K562 (cell line): ENCODE data around the gene WDR90. TPM values are rescaled to one million over a fixed set of nuclear protein-coding genes. Genes with fewer than 3 reads are reported as not detected.

ENCODE experiments used
- ARID2 ChIP-seq: fragments of 450-650 bp; IDR thresholded peaks from 2 replicates; pipeline ENCODE4 v1.6.1; 2017; ENCODE audit warnings: antibody characterized with exemption, mild to moderate bottlenecking
- CC2D1A ChIP-seq: fragments of 450-650 bp; IDR thresholded peaks from 2 replicates; pipeline ENCODE4 v1.6.1; 2017; ENCODE audit warnings: mild to moderate bottlenecking
- KAT7 ChIP-seq: sonication (generic); formaldehyde crosslinking; IDR thresholded peaks from 2 replicates; pipeline ENCODE4 v1.8.0; 2022; ENCODE audit warnings: missing genetic modification reagents, mild to moderate bottlenecking, borderline replicate concordance
- RBFOX2 ChIP-seq: fragments of 200-400 bp; formaldehyde crosslinking; IDR thresholded peaks from 2 replicates; pipeline ENCODE4 v1.6.1; 2017; ENCODE audit warnings: low read depth, mild to moderate bottlenecking, low read length, moderate library complexity
- SAP30 ChIP-seq: fragments of 200-600 bp; sonication (generic); IDR thresholded peaks from 2 replicates; pipeline ENCODE4 v1.6.1; 2012; ENCODE audit warnings: borderline replicate concordance, low read depth, mild to moderate bottlenecking, moderate library complexity, low read length, control low read depth, inconsistent platforms; ENCODE audit not compliant: insufficient read depth, poor library complexity, severe bottlenecking
- SLC30A9 ChIP-seq: fragments of 250-450 bp; sonication (Bioruptor Pico); IDR thresholded peaks from 2 replicates; pipeline ENCODE4 v1.8.0; 2022; ENCODE audit warnings: mild to moderate bottlenecking, moderate library complexity
- TAL1 ChIP-seq: fragments of 450-650 bp; IDR thresholded peaks from 2 replicates; pipeline ENCODE4 v1.6.1; 2016; ENCODE audit warnings: mild to moderate bottlenecking
- TGIF2 ChIP-seq: sonication (generic); formaldehyde crosslinking; IDR thresholded peaks from 2 replicates; pipeline ENCODE4 v1.8.1; 2022; ENCODE audit warnings: mild to moderate bottlenecking, missing genetic modification reagents, moderate library complexity
- TSC22D4 ChIP-seq: fragments of 450-650 bp; IDR thresholded peaks from 2 replicates; pipeline ENCODE4 v1.6.1; 2016; ENCODE audit warnings: missing genetic modification characterization, missing biosample characterization, control low read depth
- ZNF354B ChIP-seq: fragments of 250-450 bp; sonication (Bioruptor Pico); IDR thresholded peaks from 2 replicates; pipeline ENCODE4 v1.4.0; 2020
- polyA plus RNA-seq, 8 experiments: library from polyadenylated mRNA; depleted of rRNA in 4 of 8; stranded (reverse) in 5 of 8; unstranded in 3 of 8; fragments of >200 nt; fragmentation: Nextera tagmentation in 2 of 8; fragmentation: Illumina TruSeq in 1 of 8; extraction: Ambion mirVana in 2 of 8; extraction: Trizol in 1 of 8; gene quantifications; 2 replicates each; pipeline versions ENCODE4 v1.2.1 to v1.2.3, GENCODE V29; 2011 to 2014; ENCODE audit warnings: inconsistent platforms in 1 of 8, missing spikeins in 1 of 8
- total RNA-seq, 7 experiments: library from RNA; depleted of rRNA in 6 of 7; stranded (reverse); fragments of >200 nt in 6 of 7; fragmentation: Illumina TruSeq in 2 of 7; extraction: Trizol in 2 of 7; gene quantifications; 2 replicates each; pipeline versions ENCODE4 v1.2.1 to v1.2.3, GENCODE V29; 2011 to 2021; ENCODE audit warnings: low replicate concordance in 1 of 7
- TF ChIP-seq, protein P1 (sequence below): fragments of 250-450 bp; sonication (Bioruptor Pico); IDR thresholded peaks from 2 replicates; pipeline ENCODE4 v1.8.0; 2022; ENCODE audit warnings: moderate library complexity, mild to moderate bottlenecking, inconsistent platforms
- TF ChIP-seq, protein P2 (sequence below): fragments of 250-450 bp; sonication (Bioruptor Pico); IDR thresholded peaks from 2 replicates; pipeline ENCODE4 v1.5.0; 2020; ENCODE audit warnings: mild to moderate bottlenecking, borderline replicate concordance
- TF ChIP-seq, protein P3 (sequence below): sonication (generic); formaldehyde crosslinking; IDR thresholded peaks from 2 replicates; pipeline ENCODE4 v1.8.0; 2022; ENCODE audit warnings: missing genetic modification reagents, mild to moderate bottlenecking, borderline replicate concordance
- TF ChIP-seq, protein P4 (sequence below): fragments of 450-650 bp; formaldehyde crosslinking; IDR thresholded peaks from 2 replicates; pipeline ENCODE4 v1.4.0; 2022; ENCODE audit warnings: mild to moderate bottlenecking, moderate library complexity
- TF ChIP-seq, protein P5 (sequence below): fragments of 200-800 bp; sonication (Bioruptor generic); IDR thresholded peaks from 2 replicates; pipeline ENCODE4 v1.6.1; 2016; ENCODE audit warnings: missing genetic modification characterization, missing compliant biosample characterization

Gene WDR90
- total and polyA plus RNA-seq, 9 of the 15 experiments (the other 6 are each of a cell fraction or from before 2014, with no cell fraction given) = 0.44 to 12.6 (median 3.3) TPM

DNA sequence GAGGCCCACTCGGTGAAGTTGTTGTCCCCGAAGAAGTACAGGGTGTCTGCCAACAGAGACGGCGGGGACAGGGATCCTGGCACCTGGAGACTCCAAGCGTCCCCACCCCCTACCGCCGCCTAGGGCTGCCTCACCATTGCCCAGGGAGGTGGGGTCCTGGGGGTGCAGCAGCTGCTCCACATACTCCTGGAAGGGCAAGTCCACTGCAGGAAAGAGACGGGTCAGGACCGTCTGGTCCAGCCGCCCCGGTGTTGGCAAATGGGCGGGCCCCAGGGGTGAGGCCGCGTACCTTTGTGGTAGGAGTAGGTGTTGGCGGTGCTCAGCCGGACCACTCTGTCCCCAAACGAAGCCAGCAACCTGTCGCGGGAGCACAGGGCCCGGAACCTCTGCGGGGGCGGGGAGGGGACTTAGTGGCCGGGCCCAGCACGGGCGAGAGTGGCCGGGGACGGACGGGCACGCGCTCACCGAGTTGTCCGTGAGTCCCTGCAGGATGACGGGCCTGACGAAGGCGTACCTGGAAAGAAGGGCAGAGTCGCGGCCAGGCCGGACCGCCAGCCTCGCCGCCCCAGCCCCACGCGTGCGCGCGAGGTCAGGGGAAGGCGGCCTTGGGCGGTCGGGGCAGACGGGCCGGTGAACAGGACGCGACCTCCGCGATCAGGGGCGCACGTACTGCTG is 34.4 kb downstream of the WDR90 start (continued):
- TF ChIP-seq, protein P1, sequence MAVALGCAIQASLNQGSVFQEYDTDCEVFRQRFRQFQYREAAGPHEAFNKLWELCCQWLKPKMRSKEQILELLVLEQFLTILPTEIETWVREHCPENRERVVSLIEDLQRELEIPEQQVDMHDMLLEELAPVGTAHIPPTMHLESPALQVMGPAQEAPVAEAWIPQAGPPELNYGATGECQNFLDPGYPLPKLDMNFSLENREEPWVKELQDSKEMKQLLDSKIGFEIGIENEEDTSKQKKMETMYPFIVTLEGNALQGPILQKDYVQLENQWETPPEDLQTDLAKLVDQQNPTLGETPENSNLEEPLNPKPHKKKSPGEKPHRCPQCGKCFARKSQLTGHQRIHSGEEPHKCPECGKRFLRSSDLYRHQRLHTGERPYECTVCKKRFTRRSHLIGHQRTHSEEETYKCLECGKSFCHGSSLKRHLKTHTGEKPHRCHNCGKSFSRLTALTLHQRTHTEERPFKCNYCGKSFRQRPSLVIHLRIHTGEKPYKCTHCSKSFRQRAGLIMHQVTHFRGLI (CRISPR knock-in tag) = no peak
- TF ChIP-seq SAP30 (no peak), TAL1 (no peak), ZNF354B (CRISPR knock-in tag) (no peak), TGIF2 (CRISPR knock-in tag) (no peak), KAT7 (CRISPR knock-in tag) (no peak), ARID2 (no peak), CC2D1A (no peak), RBFOX2 (peak; percentile 76), TSC22D4 (no peak), SLC30A9 (0 out of 2 replicates have a peak, but pooled peaks have one; percentile 52)
- TF ChIP-seq, protein P2, sequence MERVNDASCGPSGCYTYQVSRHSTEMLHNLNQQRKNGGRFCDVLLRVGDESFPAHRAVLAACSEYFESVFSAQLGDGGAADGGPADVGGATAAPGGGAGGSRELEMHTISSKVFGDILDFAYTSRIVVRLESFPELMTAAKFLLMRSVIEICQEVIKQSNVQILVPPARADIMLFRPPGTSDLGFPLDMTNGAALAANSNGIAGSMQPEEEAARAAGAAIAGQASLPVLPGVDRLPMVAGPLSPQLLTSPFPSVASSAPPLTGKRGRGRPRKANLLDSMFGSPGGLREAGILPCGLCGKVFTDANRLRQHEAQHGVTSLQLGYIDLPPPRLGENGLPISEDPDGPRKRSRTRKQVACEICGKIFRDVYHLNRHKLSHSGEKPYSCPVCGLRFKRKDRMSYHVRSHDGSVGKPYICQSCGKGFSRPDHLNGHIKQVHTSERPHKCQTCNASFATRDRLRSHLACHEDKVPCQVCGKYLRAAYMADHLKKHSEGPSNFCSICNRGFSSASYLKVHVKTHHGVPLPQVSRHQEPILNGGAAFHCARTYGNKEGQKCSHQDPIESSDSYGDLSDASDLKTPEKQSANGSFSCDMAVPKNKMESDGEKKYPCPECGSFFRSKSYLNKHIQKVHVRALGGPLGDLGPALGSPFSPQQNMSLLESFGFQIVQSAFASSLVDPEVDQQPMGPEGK (CRISPR knock-in tag) = no peak
- TF ChIP-seq, protein P3, sequence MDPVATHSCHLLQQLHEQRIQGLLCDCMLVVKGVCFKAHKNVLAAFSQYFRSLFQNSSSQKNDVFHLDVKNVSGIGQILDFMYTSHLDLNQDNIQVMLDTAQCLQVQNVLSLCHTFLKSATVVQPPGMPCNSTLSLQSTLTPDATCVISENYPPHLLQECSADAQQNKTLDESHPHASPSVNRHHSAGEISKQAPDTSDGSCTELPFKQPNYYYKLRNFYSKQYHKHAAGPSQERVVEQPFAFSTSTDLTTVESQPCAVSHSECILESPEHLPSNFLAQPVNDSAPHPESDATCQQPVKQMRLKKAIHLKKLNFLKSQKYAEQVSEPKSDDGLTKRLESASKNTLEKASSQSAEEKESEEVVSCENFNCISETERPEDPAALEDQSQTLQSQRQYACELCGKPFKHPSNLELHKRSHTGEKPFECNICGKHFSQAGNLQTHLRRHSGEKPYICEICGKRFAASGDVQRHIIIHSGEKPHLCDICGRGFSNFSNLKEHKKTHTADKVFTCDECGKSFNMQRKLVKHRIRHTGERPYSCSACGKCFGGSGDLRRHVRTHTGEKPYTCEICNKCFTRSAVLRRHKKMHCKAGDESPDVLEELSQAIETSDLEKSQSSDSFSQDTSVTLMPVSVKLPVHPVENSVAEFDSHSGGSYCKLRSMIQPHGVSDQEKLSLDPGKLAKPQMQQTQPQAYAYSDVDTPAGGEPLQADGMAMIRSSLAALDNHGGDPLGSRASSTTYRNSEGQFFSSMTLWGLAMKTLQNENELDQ (CRISPR knock-in tag) = no peak
- TF ChIP-seq, protein P4, sequence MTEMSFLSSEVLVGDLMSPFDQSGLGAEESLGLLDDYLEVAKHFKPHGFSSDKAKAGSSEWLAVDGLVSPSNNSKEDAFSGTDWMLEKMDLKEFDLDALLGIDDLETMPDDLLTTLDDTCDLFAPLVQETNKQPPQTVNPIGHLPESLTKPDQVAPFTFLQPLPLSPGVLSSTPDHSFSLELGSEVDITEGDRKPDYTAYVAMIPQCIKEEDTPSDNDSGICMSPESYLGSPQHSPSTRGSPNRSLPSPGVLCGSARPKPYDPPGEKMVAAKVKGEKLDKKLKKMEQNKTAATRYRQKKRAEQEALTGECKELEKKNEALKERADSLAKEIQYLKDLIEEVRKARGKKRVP (CRISPR knock-in tag) = no peak
- TF ChIP-seq, protein P5, sequence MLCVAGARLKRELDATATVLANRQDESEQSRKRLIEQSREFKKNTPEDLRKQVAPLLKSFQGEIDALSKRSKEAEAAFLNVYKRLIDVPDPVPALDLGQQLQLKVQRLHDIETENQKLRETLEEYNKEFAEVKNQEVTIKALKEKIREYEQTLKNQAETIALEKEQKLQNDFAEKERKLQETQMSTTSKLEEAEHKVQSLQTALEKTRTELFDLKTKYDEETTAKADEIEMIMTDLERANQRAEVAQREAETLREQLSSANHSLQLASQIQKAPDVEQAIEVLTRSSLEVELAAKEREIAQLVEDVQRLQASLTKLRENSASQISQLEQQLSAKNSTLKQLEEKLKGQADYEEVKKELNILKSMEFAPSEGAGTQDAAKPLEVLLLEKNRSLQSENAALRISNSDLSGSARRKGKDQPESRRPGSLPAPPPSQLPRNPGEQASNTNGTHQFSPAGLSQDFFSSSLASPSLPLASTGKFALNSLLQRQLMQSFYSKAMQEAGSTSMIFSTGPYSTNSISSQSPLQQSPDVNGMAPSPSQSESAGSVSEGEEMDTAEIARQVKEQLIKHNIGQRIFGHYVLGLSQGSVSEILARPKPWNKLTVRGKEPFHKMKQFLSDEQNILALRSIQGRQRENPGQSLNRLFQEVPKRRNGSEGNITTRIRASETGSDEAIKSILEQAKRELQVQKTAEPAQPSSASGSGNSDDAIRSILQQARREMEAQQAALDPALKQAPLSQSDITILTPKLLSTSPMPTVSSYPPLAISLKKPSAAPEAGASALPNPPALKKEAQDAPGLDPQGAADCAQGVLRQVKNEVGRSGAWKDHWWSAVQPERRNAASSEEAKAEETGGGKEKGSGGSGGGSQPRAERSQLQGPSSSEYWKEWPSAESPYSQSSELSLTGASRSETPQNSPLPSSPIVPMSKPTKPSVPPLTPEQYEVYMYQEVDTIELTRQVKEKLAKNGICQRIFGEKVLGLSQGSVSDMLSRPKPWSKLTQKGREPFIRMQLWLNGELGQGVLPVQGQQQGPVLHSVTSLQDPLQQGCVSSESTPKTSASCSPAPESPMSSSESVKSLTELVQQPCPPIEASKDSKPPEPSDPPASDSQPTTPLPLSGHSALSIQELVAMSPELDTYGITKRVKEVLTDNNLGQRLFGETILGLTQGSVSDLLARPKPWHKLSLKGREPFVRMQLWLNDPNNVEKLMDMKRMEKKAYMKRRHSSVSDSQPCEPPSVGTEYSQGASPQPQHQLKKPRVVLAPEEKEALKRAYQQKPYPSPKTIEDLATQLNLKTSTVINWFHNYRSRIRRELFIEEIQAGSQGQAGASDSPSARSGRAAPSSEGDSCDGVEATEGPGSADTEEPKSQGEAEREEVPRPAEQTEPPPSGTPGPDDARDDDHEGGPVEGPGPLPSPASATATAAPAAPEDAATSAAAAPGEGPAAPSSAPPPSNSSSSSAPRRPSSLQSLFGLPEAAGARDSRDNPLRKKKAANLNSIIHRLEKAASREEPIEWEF (CRISPR knock-in tag) = no peak
